Ascending aorta (tissue), 2 donors: ENCODE results near the gene CFAP92. TPM values are rescaled to one million over a fixed set of nuclear protein-coding genes. Genes with fewer than 3 reads are reported as not detected.

ENCODE experiments used
- DNase-seq, 2 donors: peaks; one replicate each; pipeline ENCODE4 v3.0.0-alpha.2; 2019; ENCODE audit warnings: low spot score in 2 of 2
- H3K27ac ChIP-seq, 2 donors: fragments of 200-600 bp; sonication (generic); one replicate each; pipeline ENCODE4 v1.5.1; 2016 to 2017; ENCODE audit warnings: mild to moderate bottlenecking in 1 of 2
- H3K27me3 ChIP-seq: fragments of 200-600 bp; sonication (generic); one replicate; pipeline ENCODE4 v1.5.1; 2017
- H3K36me3 ChIP-seq, 2 donors: fragments of 200-600 bp; sonication (generic); one replicate each; pipeline ENCODE4 v1.5.1; 2016
- H3K4me1 ChIP-seq, 2 donors: fragments of 200-600 bp; sonication (generic); one replicate each; pipeline ENCODE4 v1.5.1; 2016 to 2017; ENCODE audit warnings: mild to moderate bottlenecking in 1 of 2
- H3K4me3 ChIP-seq, 2 donors: fragments of 200-600 bp; sonication (generic); one replicate each; pipeline ENCODE4 v1.5.1; 2016 to 2017; ENCODE audit warnings: mild to moderate bottlenecking in 1 of 2
- H3K9me3 ChIP-seq, 2 donors: fragments of 200-600 bp; sonication (generic); one replicate each; pipeline ENCODE4 v1.5.1; 2016
- CTCF ChIP-seq, 3 experiments: fragments of 200-600 bp in 2 of 3; fragments of 450-650 bp in 1 of 3; sonication (generic) in 2 of 3; IDR thresholded peaks; one replicate each; pipeline ENCODE4 v1.5.1; 2016 to 2019; ENCODE audit warnings: antibody characterized with exemption in 3 of 3, mild to moderate bottlenecking in 1 of 3, moderate library complexity in 1 of 3
- intact Hi-C: fragments of 100-400 bp; cut with DNase I; formaldehyde crosslinking; loops from one replicate; pipeline ENCODE4 v1.15.1; 2023
- total RNA-seq: library from RNA; depleted of rRNA; stranded (reverse); fragments of >200 nt; gene quantifications from one replicate; pipeline ENCODE4 v1.1.0, GENCODE V29; 2016

CFAP92 gene
- total RNA-seq, 1 donor from 2014 or later, result not detected

DNA sequence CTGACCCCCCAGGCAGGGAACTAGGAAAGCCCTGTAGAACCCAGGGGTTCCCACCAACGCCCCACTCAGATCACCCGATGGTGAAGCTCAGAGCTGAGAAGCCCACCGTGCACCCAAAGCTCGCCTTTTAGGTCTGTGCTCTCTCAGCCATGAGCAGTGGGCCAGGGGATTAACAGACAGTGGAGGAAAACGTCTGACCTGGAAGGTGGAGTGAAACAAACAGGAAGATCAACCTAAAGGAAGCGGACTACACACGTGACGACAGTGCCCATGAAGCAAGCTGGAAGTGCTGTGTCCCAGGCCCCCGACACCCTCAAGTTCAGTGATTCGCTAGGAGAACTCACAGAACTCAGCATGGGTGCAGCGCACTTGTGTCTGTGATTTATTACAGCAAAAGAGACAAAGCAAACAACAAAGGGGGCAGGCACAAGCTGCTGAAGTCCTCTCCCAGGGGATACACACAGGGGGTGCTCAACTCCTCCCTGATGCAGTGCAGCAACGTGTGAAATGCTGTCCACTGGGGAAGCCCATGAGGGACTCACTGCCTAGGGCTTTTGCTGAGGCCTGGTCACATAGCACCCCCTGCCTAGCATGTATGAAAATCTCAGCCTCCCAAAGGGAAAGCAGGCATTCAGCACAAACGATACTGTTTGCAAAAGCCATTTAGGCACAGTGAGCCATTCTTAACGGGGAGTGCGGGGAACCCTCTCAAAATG is 43.5 kb downstream of the CFAP92 start:
- intact Hi-C loops, result no loop called here
- H3K9me3 ChIP-seq, result no peaks in the 10 kb centered on the region
- no peaks in the 10 kb centered on the region for H3K4me1 ChIP-seq
- no peak for DNase-seq
- H3K27ac ChIP-seq, result no peak overlapping the region
- H3K4me3 ChIP-seq, result no peak overlapping the region
- H3K36me3 ChIP-seq, result no peaks in the 10 kb centered on the region
- no peak for TF ChIP-seq CTCF (IDR thresholded peaks at IDR 0.05)
- no peaks in the 10 kb centered on the region for H3K27me3 ChIP-seq

- Histone ChIP-seq H3K36me3 (no peaks in the 10 kb centered on the region), H3K4me3 (no peak overlapping the region), H3K27ac (no peak overlapping the region), H3K27me3 (no peaks in the 10 kb centered on the region), H3K9me3 (no peaks in the 10 kb centered on the region), H3K4me1 (no peaks in the 10 kb centered on the region)
- TF ChIP-seq CTCF (IDR thresholded peaks at IDR 0.05), result no peak
- intact Hi-C loops, result no loop called here
- DNase-seq, result no peak
Measured at GRCh38 chr3:128949158-128949557, 44.7 kb downstream of the CFAP92 start.

GRCh38 chr3:128946411-128946810 is 47.5 kb downstream of the CFAP92 start:
- Histone ChIP-seq H3K36me3 (no peaks in the 10 kb centered on the region), H3K27ac (no peak overlapping the region), H3K27me3 (no peaks in the 10 kb centered on the region), H3K9me3 (no peaks in the 10 kb centered on the region), H3K4me1 (no peaks in the 10 kb centered on the region), H3K4me3 (no peak overlapping the region)
- DNase-seq, result no peak
- intact Hi-C loops, result no loop called here
- no peak for TF ChIP-seq CTCF (IDR thresholded peaks at IDR 0.05)

- no peak for DNase-seq
- no peak for TF ChIP-seq CTCF (IDR thresholded peaks at IDR 0.05)
- H3K4me1 ChIP-seq, result no peaks in the 10 kb centered on the region
- intact Hi-C loops, result no loop called here
- no peaks in the 10 kb centered on the region for H3K27me3 ChIP-seq
- H3K36me3 ChIP-seq, result no peaks in the 10 kb centered on the region
- no peak overlapping the region for H3K4me3 ChIP-seq
- H3K27ac ChIP-seq, result no peak overlapping the region
- H3K9me3 ChIP-seq, result no peaks in the 10 kb centered on the region
Measured at GRCh38 chr3:128945878-128946175, 48.0 kb downstream of the CFAP92 start.

GRCh38 chr3:128945041-128945877 is 48.6 kb downstream of the CFAP92 start:
- H3K27me3 ChIP-seq, result no peaks in the 10 kb centered on the region
- no peak for DNase-seq
- H3K4me3 ChIP-seq, result no peak overlapping the region
- no peaks in the 10 kb centered on the region for H3K4me1 ChIP-seq
- no peaks in the 10 kb centered on the region for H3K36me3 ChIP-seq
- no peak overlapping the region for H3K27ac ChIP-seq
- no peaks in the 10 kb centered on the region for H3K9me3 ChIP-seq
- no peak for TF ChIP-seq CTCF (IDR thresholded peaks at IDR 0.05)
- intact Hi-C loops, result no loop called here
